Measurements from ENCODE around the gene CAMSAP1. TPM values are rescaled to one million over a fixed set of nuclear protein-coding genes. Genes with fewer than 3 reads are reported as not detected.
A peak's percentile ranks its signal among the peaks of the same experiment; 100 is the strongest.

The CAMSAP1 gene
- total and polyA plus RNA-seq, 9 of the 15 experiments (the other 6 are each of a cell fraction or from before 2014, with no cell fraction given) = 1.5 to 28.8 (median 14.3) TPM

DNA sequence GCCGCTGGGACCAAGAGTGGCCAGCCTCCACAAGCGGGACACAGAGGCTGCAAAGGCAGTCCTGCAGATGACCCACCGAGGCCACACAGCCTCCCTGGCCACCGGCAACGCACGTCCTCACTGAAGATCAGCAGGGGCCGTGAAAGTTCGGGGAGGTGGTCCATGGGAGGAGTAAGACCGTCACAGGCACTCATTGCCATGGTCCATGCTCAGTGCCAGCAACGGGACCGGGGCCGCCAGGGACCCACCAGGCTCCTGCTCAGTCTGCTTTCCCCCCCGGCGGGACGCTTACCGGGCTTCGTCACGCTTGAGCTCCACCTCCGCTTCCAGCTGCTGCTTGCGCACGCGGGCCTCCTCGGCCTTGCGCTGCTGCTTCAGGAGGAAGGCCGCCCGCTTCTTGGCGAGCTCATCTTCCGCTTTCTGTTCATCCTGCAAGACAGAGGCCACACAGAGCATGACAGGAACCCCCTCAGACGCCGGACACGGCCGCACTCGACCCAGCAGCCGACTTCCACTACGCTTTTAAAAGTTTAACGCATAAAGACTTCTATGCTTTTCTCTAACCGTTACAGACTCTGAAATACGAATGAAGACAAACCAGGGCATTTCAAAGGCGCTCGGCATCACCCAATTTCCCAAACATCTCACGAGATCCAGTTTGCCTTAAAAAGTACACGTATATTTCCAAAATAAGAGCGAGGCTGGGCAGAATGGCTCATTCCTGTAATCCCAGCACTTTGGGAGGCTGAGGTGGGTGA is 88.4 kb downstream of the CAMSAP1 start:
- FAIRE-seq (no peak), DNase-seq (ENCODE audit: extremely low read depth in 1 of 4, low spot score in 3 of 4) (no peak), ATAC-seq (no peak)
- in situ Hi-C loops (cut with MboI) = no loop called here
- no TSS peak for BruUV-seq (replicated peaks)
- peaks cover 96% of the 10 kb centered on the region; the same call in 2 of the 3 replicates for H3K36me3 ChIP-seq (ENCODE audit: control insufficient read depth, insufficient read depth, low read length)
- no peaks in the 10 kb centered on the region for H3K27me3 ChIP-seq (ENCODE audit: control insufficient read depth in 2 of 2, insufficient read depth in 2 of 2, low read length in 2 of 2)
- no peak overlapping the region for H3K4me2 ChIP-seq (ENCODE audit: insufficient read depth, low read length)
- 97% methylated on average over 38 of the region's 43 CpGs for WGBS (ENCODE audit: insufficient coverage, low coverage, missing lambda C conversion rate)
- ChIA-PET POLR2A (interaction anchor here (0.9 kb wide), 1 partner anchor 8 kb away, joined by 3 read pairs; no protein-coding TSS in a partner anchor), CTCF (ENCODE audit: low intra/inter-chr PET ratio) (no interaction called here)
- no peak overlapping the region for H3K4me3 ChIP-seq
- TF ChIP-seq POLR2G (IDR thresholded peaks at IDR 0.05; ENCODE audit: low read depth, low read length) (peak; percentile 34; the same call in 1 of the 2 replicates), ZNF133 (CRISPR knock-in tag; IDR thresholded peaks at IDR 0.05) (no peak), KDM2B (CRISPR knock-in tag; IDR thresholded peaks at IDR 0.05) (no peak), ADNP (tag; IDR thresholded peaks at IDR 0.05) (no peak)
- H3K79me2 ChIP-seq (ENCODE audit: control insufficient read depth, insufficient read depth, low read length) = no peaks in the 10 kb centered on the region
- no peak overlapping the region for H3K27ac ChIP-seq (ENCODE audit: extremely low read depth, low read depth, low read length)
- H3K9me1 ChIP-seq (ENCODE audit: control insufficient read depth, insufficient read depth, low read length) = peaks cover 7% of the 10 kb centered on the region
- intact Hi-C loops (cut with micrococcal nuclease) = no loop called here
- no peaks in the 10 kb centered on the region for H3K4me1 ChIP-seq (replicated peaks in 1 of 2; ENCODE audit: control insufficient read depth in 2 of 2, insufficient read depth in 2 of 2, low read length in 2 of 2)
- H3K9ac ChIP-seq (ENCODE audit: insufficient read depth in 1 of 2, low read depth in 2 of 2, low read length in 2 of 2) = no peak overlapping the region; a peak in 1 of 4 replicates
- H2AFZ ChIP-seq (ENCODE audit: low read depth, low read length) = no peak overlapping the region
- no peaks in the 10 kb centered on the region for H3K9me3 ChIP-seq (replicated peaks; ENCODE audit: control insufficient read depth, insufficient read depth, low read depth, low read length)
- no peaks in the 10 kb centered on the region for H4K20me1 ChIP-seq (replicated peaks; ENCODE audit: control insufficient read depth, insufficient read depth, low read length)
